Measurements from ENCODE around the gene KLHL14. TPM values are rescaled to one million over a fixed set of nuclear protein-coding genes. Genes with fewer than 3 reads are reported as not detected.

The KLHL14 gene
- total RNA-seq, 6 donors from 2014 or later: 0.20 to 0.49 (median 0.44) TPM; not detected in 3

DNA sequence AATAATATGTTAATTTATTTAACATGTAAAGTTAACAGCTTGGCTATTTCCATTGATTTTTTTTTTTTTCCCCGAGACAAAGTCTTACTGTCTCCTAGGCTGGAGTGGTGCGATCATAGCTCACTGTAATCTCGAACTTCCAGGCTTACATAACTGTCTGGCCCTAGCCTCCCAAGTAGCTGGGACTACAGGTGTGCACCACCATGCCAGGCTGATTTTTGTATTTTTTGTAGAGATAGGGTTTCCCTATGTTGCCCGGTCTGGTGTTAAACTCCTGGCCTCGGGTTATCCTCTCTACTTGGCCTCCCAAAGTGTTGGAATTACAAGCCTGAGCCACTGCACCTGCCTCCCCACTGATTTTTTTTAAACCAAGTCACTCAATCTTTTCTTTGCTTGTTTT is 32.5 kb upstream of the KLHL14 start:
- Histone ChIP-seq H3K9me3 (no peaks in the 10 kb centered on the region), H3K27me3 (no peaks in the 10 kb centered on the region), H3K27ac (no peak overlapping the region), H3K4me3 (no peak overlapping the region), H3K36me3 (no peaks in the 10 kb centered on the region), H3K4me1 (no peaks in the 10 kb centered on the region)
- ATAC-seq (ENCODE audit: low FRiP score in 2 of 2): no peak
- no peak for DNase-seq
- 73 to 91% methylated on average over 5 of the region's 5 CpGs for WGBS, 2 donors
- TF ChIP-seq POLR2AphosphoS5 (IDR thresholded peaks at IDR 0.05) (no peak), EP300 (IDR thresholded peaks at IDR 0.05) (no peak), POLR2A (IDR thresholded peaks at IDR 0.05) (no peak)
- TF ChIP-seq, protein P1, sequence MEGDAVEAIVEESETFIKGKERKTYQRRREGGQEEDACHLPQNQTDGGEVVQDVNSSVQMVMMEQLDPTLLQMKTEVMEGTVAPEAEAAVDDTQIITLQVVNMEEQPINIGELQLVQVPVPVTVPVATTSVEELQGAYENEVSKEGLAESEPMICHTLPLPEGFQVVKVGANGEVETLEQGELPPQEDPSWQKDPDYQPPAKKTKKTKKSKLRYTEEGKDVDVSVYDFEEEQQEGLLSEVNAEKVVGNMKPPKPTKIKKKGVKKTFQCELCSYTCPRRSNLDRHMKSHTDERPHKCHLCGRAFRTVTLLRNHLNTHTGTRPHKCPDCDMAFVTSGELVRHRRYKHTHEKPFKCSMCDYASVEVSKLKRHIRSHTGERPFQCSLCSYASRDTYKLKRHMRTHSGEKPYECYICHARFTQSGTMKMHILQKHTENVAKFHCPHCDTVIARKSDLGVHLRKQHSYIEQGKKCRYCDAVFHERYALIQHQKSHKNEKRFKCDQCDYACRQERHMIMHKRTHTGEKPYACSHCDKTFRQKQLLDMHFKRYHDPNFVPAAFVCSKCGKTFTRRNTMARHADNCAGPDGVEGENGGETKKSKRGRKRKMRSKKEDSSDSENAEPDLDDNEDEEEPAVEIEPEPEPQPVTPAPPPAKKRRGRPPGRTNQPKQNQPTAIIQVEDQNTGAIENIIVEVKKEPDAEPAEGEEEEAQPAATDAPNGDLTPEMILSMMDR (IDR thresholded peaks at IDR 0.05): no peak

DNA sequence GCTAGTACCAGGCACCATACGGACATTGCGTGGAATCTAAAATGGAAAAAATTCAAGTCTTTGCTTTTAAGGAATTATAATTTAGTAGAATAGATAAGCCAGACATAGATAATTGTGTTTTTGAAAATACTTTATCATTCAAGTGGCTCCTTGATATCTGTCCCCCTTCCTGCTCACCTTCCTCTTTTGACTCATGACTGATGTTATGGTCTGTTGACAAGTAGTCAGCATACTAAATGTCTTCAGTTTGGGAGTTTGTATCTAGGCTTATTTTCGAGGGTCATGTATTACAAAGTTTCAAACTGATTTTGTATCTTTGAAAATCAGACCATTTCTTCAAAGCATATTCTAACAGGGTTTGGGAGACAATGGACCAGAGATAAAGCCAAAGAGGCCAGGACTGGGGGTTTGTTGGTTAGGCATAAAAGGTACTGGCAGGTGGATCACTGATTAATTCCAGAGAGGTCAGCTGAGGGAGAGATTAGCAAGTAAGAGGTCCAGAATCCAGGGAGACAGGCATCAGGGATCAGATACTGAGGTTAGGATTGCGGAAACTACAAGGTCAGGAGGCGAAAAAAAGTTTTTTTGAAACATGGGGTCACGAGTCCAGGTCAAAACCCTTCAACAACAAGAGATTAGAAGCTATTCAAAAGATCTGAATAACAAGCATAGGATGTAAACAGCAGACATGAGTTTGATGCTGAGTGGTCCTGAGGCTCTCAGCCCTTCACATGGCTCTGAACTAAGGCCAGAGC is 31.5 kb upstream of the KLHL14 start:
- Histone ChIP-seq H3K9me3 (no peaks in the 10 kb centered on the region), H3K4me1 (no peaks in the 10 kb centered on the region), H3K4me3 (no peak overlapping the region), H3K27ac (no peak overlapping the region), H3K27me3 (no peaks in the 10 kb centered on the region), H3K36me3 (no peaks in the 10 kb centered on the region)
- WGBS, 2 donors: 76 to 82% methylated on average over 6 of the region's 6 CpGs
- DNase-seq (no peak), ATAC-seq (ENCODE audit: low FRiP score in 2 of 2) (no peak)
- TF ChIP-seq, protein P1 (IDR thresholded peaks at IDR 0.05): no peak
- TF ChIP-seq EP300 (IDR thresholded peaks at IDR 0.05) (no peak), POLR2AphosphoS5 (IDR thresholded peaks at IDR 0.05) (no peak), POLR2A (IDR thresholded peaks at IDR 0.05) (no peak)

DNA sequence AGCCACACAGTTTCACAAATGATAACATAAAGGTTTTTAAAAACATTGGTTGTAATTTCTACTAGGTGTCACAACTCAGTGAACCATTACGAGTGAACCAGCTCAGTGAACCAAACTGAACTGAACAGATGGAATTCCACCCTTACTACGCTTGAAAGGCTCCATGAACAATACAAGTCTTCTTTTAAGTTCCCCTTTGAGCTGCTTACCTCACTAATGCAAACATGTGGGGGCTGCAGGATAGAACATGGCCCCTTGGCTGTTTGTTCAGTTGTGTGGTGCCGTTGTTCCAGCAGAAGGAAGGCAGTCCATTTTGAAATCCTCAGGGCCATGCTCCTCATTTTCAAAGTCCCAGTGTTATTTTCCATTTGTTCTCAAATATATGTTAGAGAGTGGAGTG is 30.7 kb upstream of the KLHL14 start:
- 71 to 78% methylated on average over 3 of the region's 3 CpGs for WGBS, 2 donors
- H3K27ac ChIP-seq: no peak overlapping the region
- no peaks in the 10 kb centered on the region for H3K36me3 ChIP-seq
- TF ChIP-seq, protein P1 (IDR thresholded peaks at IDR 0.05): no peak
- TF ChIP-seq POLR2AphosphoS5 (IDR thresholded peaks at IDR 0.05) (no peak), EP300 (IDR thresholded peaks at IDR 0.05) (no peak), POLR2A (IDR thresholded peaks at IDR 0.05) (no peak)
- no peaks in the 10 kb centered on the region for H3K9me3 ChIP-seq
- DNase-seq (no peak), ATAC-seq (ENCODE audit: low FRiP score in 2 of 2) (no peak)
- no peaks in the 10 kb centered on the region for H3K27me3 ChIP-seq
- no peaks in the 10 kb centered on the region for H3K4me1 ChIP-seq
- no peak overlapping the region for H3K4me3 ChIP-seq

DNA sequence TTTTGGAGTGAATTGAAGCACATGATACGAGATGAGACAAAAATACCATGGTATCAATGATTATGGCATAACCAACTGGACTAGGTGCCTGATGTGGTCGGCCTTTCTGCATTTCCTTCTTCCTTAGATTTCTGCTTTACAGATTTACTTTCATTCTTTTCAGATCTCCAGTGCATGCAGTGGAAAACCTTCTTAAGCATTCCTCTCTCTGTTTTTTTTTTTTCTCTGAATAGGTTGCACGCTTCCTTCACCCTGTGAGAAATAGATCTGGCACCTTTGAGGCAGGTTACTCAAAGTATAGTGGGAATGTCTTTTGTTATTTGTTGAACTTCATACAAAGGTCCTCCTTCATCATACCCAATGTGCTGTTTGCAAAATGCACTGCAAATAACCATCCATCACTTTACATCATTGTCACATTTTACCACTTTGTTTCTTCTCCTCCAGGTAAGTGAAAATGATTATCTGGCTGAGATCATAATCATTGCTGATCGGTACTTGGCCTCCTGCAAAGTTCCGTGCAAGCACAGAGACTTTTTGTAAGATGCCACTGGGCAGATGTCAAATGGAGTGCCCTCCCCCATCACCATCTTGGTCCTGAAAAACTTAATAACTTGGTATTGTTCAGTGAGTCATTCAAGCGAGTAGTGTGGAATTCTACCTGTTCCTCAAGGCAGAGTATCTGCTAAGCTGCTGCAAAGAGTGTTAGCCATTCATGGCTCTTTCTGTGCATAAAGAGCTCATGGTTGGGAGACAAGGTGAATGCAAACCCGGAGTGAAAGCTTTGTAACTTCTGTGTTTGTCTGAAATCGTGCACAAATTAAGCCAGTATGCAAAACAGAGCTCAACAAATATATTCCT is 30.0 kb upstream of the KLHL14 start:
- H3K4me3 ChIP-seq: no peak overlapping the region
- no peaks in the 10 kb centered on the region for H3K36me3 ChIP-seq
- H3K9me3 ChIP-seq: no peaks in the 10 kb centered on the region
- TF ChIP-seq POLR2AphosphoS5 (IDR thresholded peaks at IDR 0.05) (no peak), POLR2A (IDR thresholded peaks at IDR 0.05) (no peak), EP300 (IDR thresholded peaks at IDR 0.05) (no peak)
- TF ChIP-seq, protein P1 (IDR thresholded peaks at IDR 0.05): no peak
- H3K27me3 ChIP-seq: no peaks in the 10 kb centered on the region
- DNase-seq (no peak), ATAC-seq (ENCODE audit: low FRiP score in 2 of 2) (no peak)
- H3K27ac ChIP-seq: no peak overlapping the region
- no peaks in the 10 kb centered on the region for H3K4me1 ChIP-seq
- 71 to 75% methylated on average over 8 of the region's 8 CpGs for WGBS, 2 donors
